HUES48 (cell line): ENCODE data around the gene BRD2.

Experiments used
- H3K27ac ChIP-seq: one replicate; pipeline ENCODE4 v1.7.0; 2013; ENCODE audit warnings: low read depth, low read length, inconsistent platforms
- H3K27me3 ChIP-seq: 2 replicates; pipeline ENCODE4 v1.6.1; 2013; ENCODE audit warnings: mild to moderate bottlenecking, low read length; ENCODE audit not compliant: control insufficient read depth, insufficient read depth
- H3K36me3 ChIP-seq: 2 replicates; pipeline ENCODE4 v1.6.1; 2013; ENCODE audit warnings: low read length; ENCODE audit not compliant: control insufficient read depth, insufficient read depth
- H3K4me1 ChIP-seq: 2 replicates; pipeline ENCODE4 v1.6.1; 2013; ENCODE audit warnings: mild to moderate bottlenecking, low read length; ENCODE audit not compliant: control insufficient read depth, insufficient read depth
- H3K4me3 ChIP-seq: 2 replicates; pipeline ENCODE4 v1.5.1; 2013; ENCODE audit warnings: mild to moderate bottlenecking, low read depth, low read length
- H3K9ac ChIP-seq: 2 replicates; pipeline ENCODE4 v1.6.1; 2013; ENCODE audit warnings: mild to moderate bottlenecking, low read depth, low read length, moderate library complexity
- H3K9me3 ChIP-seq: 2 replicates; pipeline ENCODE4 v1.6.1; 2013; ENCODE audit warnings: low read length; ENCODE audit not compliant: control insufficient read depth, insufficient read depth

Gene BRD2

GRCh38 chr6:32950449-32950848, 17.9 kb upstream of the BRD2 start:
- H3K27me3 ChIP-seq = no peaks in the 10 kb centered on the region
- H3K27ac ChIP-seq = no peak overlapping the region
- peaks cover 12% of the 10 kb centered on the region; the same call in 1 of the 2 replicates for H3K4me1 ChIP-seq
- no peak overlapping the region for H3K9ac ChIP-seq
- no peaks in the 10 kb centered on the region for H3K9me3 ChIP-seq
- H3K36me3 ChIP-seq = no peaks in the 10 kb centered on the region
- H3K4me3 ChIP-seq = no peak overlapping the region

GRCh38 chr6:32952817-32953739, 15.3 kb upstream of the BRD2 start, which contains the start of gene HLA-DMA:
Gene HLA-DMA (minus strand): TSS chr6:32953097. CDS start chr6:32953036, 61 bp downstream.
- Histone ChIP-seq H3K4me3 (peak within 1 kb of the TSS; percentile 16), H3K27me3 (no peaks in the 10 kb centered on the region), H3K4me1 (peaks cover 12% of the 10 kb centered on the region; the same call in 1 of the 2 replicates), H3K9ac (no peak within 1 kb of the TSS), H3K36me3 (no peaks in the 10 kb centered on the region), H3K9me3 (no peaks in the 10 kb centered on the region), H3K27ac (no peak within 1 kb of the TSS)

- Histone ChIP-seq H3K27me3 (no peaks in the 10 kb centered on the region), H3K9me3 (no peaks in the 10 kb centered on the region), H3K4me3 (no peak overlapping the region), H3K4me1 (peaks cover 12% of the 10 kb centered on the region; the same call in 1 of the 2 replicates), H3K9ac (no peak overlapping the region), H3K27ac (no peak overlapping the region), H3K36me3 (no peaks in the 10 kb centered on the region)
Observed at GRCh38 chr6:32953775-32954174, 14.6 kb upstream of the BRD2 start.

GRCh38 chr6:32954267-32954666, 14.1 kb upstream of the BRD2 start:
- H3K9me3 ChIP-seq = no peaks in the 10 kb centered on the region
- H3K9ac ChIP-seq = no peak overlapping the region
- no peak overlapping the region for H3K27ac ChIP-seq
- H3K4me3 ChIP-seq = no peak overlapping the region
- H3K27me3 ChIP-seq = no peaks in the 10 kb centered on the region
- H3K36me3 ChIP-seq = no peaks in the 10 kb centered on the region
- peaks cover 12% of the 10 kb centered on the region; the same call in 1 of the 2 replicates for H3K4me1 ChIP-seq

- H3K9ac ChIP-seq = no peak overlapping the region
Observed at GRCh38 chr6:32954986-32955802, 13.2 kb upstream of the BRD2 start.

GRCh38 chr6:32956176-32956575, 12.2 kb upstream of the BRD2 start:
- Histone ChIP-seq H3K27ac (no peak overlapping the region), H3K4me3 (no peak overlapping the region)

More at GRCh38 chr6:32954986-32955802, 13.2 kb upstream of the BRD2 start:
- H3K27me3 ChIP-seq = no peaks in the 10 kb centered on the region
- H3K36me3 ChIP-seq = no peaks in the 10 kb centered on the region
- no peak overlapping the region for H3K4me3 ChIP-seq
- H3K4me1 ChIP-seq = peaks cover 12% of the 10 kb centered on the region; the same call in 1 of the 2 replicates
- H3K27ac ChIP-seq = no peak overlapping the region
- no peaks in the 10 kb centered on the region for H3K9me3 ChIP-seq

GRCh38 chr6:32960563-32960962, 7.8 kb upstream of the BRD2 start:
- H3K27ac ChIP-seq = no peak overlapping the region
- no peaks in the 10 kb centered on the region for H3K36me3 ChIP-seq
- no peaks in the 10 kb centered on the region for H3K27me3 ChIP-seq
- no peaks in the 10 kb centered on the region for H3K9me3 ChIP-seq
- H3K9ac ChIP-seq = no peak overlapping the region
- H3K4me3 ChIP-seq = no peak overlapping the region
- H3K4me1 ChIP-seq = no peaks in the 10 kb centered on the region

More at GRCh38 chr6:32956176-32956575, 12.2 kb upstream of the BRD2 start:
- H3K9ac ChIP-seq = no peak overlapping the region
- no peaks in the 10 kb centered on the region for H3K36me3 ChIP-seq
- H3K4me1 ChIP-seq = peaks cover 12% of the 10 kb centered on the region; the same call in 1 of the 2 replicates
- H3K9me3 ChIP-seq = no peaks in the 10 kb centered on the region
- H3K27me3 ChIP-seq = no peaks in the 10 kb centered on the region

GRCh38 chr6:32962213-32962826, 6.1 kb upstream of the BRD2 start:
- H3K27ac ChIP-seq = no peak overlapping the region
- H3K36me3 ChIP-seq = no peaks in the 10 kb centered on the region
- peaks cover 8% of the 10 kb centered on the region; the same call in 1 of the 2 replicates for H3K4me1 ChIP-seq
- no peaks in the 10 kb centered on the region for H3K27me3 ChIP-seq
- H3K9me3 ChIP-seq = no peaks in the 10 kb centered on the region
- no peak overlapping the region for H3K9ac ChIP-seq
- no peak overlapping the region for H3K4me3 ChIP-seq

- H3K27me3 ChIP-seq = no peaks in the 10 kb centered on the region
- peaks cover 9% of the 10 kb centered on the region; the same call in 1 of the 2 replicates for H3K4me1 ChIP-seq
- no peak overlapping the region for H3K27ac ChIP-seq
- H3K9ac ChIP-seq = no peak overlapping the region
- H3K36me3 ChIP-seq = no peaks in the 10 kb centered on the region
- no peak overlapping the region for H3K4me3 ChIP-seq
- H3K9me3 ChIP-seq = no peaks in the 10 kb centered on the region
Observed at GRCh38 chr6:32963866-32964265, 4.5 kb upstream of the BRD2 start.

- Histone ChIP-seq H3K4me1 (peaks cover 9% of the 10 kb centered on the region; the same call in 1 of the 2 replicates), H3K9ac (no peak overlapping the region), H3K27ac (no peak overlapping the region), H3K4me3 (no peak overlapping the region), H3K27me3 (no peaks in the 10 kb centered on the region), H3K36me3 (no peaks in the 10 kb centered on the region), H3K9me3 (no peaks in the 10 kb centered on the region)
Observed at GRCh38 chr6:32964776-32965175, 3.6 kb upstream of the BRD2 start.
